Measurements from ENCODE around the gene DBR1.

- TF ChIP-seq CTCF (IDR thresholded peaks at IDR 0.05 in 8 of 11, conservative IDR thresholded peaks at IDR 0.05 in 3 of 11) (no peak), POLR2A (IDR thresholded peaks at IDR 0.05) (no peak)
Measured at GRCh38 chr3:138202945-138203701, 28.4 kb upstream of the DBR1 start.

All from spleen (tissue), 7 donors.